Fibroblast of mammary gland (primary cell): ENCODE measurements around the gene SLC22A12.
"Not testable (repeated sequence)": the region's sequence is repeated elsewhere in the genome, so short reads cannot be mapped to it uniquely, and the experiment has no call there.

Experiments
- DNase-seq: peaks from one replicate; pipeline ENCODE4 v3.0.0-alpha.2; 2010; ENCODE audit warnings: low read depth
- H3K4me3 ChIP-seq: 2 replicates; pipeline ENCODE4 v1.5.1; 2011; ENCODE audit warnings: low read depth, mild to moderate bottlenecking, low read length, moderate library complexity; ENCODE audit not compliant: control insufficient read depth
- CTCF ChIP-seq: conservative IDR thresholded peaks from 2 replicates; pipeline ENCODE4 v1.5.1; 2011; ENCODE audit warnings: low read depth, low read length, inconsistent platforms; ENCODE audit not compliant: control insufficient read depth, insufficient read depth

SLC22A12 gene

GRCh38 chr11:64558869-64559268 lies 32.2 kb upstream of the SLC22A12 start:
- no peak overlapping the region for H3K4me3 ChIP-seq
- TF ChIP-seq CTCF: no peak
- no peak for DNase-seq

- no peak for TF ChIP-seq CTCF
- H3K4me3 ChIP-seq: no peak overlapping the region
- DNase-seq: no peak
These were observed 31.5 kb upstream of the SLC22A12 start for GRCh38 chr11:64559351-64560138.

GRCh38 chr11:64560139-64560771 lies 30.8 kb upstream of the SLC22A12 start:
- no peak for DNase-seq
- TF ChIP-seq CTCF: no peak
- no peak overlapping the region for H3K4me3 ChIP-seq

- no peak for DNase-seq
- TF ChIP-seq CTCF: no peak
- H3K4me3 ChIP-seq: no peak overlapping the region
These were observed 30.1 kb upstream of the SLC22A12 start for GRCh38 chr11:64560941-64561340.

GRCh38 chr11:64561429-64561828 lies 29.6 kb upstream of the SLC22A12 start:
- DNase-seq, H3K4me3 ChIP-seq: not testable (repeated sequence)

- no peak for TF ChIP-seq CTCF
- no peak for DNase-seq
- no peak overlapping the region for H3K4me3 ChIP-seq
These were observed 28.9 kb upstream of the SLC22A12 start for GRCh38 chr11:64561984-64562722.
